MM.1S (cell line): ENCODE data around the gene ADARB2.

Experiments
- EZH2 ChIP-seq: fragments of 300-600 bp; sonication (generic); optimal IDR thresholded peaks from 2 replicates; pipeline ENCODE3; 2017; ENCODE audit warnings: low read depth, mild to moderate bottlenecking, antibody characterized with exemption, low read length, mixed read lengths
- TF ChIP-seq, protein P1 (sequence below): fragments of 300-600 bp; sonication (generic); IDR thresholded peaks from 2 replicates; pipeline ENCODE4 v1.5.1; 2016; ENCODE audit warnings: antibody characterized with exemption, low read length, mixed read lengths

DNA sequence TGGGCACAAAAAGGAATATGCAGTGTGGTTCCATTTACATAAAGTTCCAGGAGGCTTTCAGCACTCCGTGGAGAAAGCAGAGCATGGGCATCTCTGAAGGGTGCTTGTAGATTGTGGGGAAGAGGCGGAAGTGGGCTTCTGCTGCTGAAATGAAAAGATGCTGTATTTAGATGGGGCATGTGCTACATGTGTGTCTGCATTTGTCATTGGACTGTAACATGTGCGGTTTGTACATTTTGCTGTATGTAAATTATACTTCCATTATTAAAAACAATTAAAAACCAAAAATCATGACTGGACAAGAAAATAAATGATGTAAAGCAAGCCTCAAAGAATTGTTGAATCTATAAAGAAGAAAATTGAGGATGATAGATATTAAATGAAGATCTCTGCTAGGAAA, 347.1 kb downstream of the ADARB2 start:
- TF ChIP-seq EZH2, result no peak
- TF ChIP-seq, protein P1, sequence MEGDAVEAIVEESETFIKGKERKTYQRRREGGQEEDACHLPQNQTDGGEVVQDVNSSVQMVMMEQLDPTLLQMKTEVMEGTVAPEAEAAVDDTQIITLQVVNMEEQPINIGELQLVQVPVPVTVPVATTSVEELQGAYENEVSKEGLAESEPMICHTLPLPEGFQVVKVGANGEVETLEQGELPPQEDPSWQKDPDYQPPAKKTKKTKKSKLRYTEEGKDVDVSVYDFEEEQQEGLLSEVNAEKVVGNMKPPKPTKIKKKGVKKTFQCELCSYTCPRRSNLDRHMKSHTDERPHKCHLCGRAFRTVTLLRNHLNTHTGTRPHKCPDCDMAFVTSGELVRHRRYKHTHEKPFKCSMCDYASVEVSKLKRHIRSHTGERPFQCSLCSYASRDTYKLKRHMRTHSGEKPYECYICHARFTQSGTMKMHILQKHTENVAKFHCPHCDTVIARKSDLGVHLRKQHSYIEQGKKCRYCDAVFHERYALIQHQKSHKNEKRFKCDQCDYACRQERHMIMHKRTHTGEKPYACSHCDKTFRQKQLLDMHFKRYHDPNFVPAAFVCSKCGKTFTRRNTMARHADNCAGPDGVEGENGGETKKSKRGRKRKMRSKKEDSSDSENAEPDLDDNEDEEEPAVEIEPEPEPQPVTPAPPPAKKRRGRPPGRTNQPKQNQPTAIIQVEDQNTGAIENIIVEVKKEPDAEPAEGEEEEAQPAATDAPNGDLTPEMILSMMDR, result no peak
